Vagina (tissue), 2 donors: ENCODE results near the gene LSM4. TPM values are rescaled to one million over a fixed set of nuclear protein-coding genes. Genes with fewer than 3 reads are reported as not detected.

Experiments
- microRNA-seq: library from miRNA; unstranded; fragments of <30 nt; microRNA quantifications from one replicate; pipeline ENCODE4, GENCODE V29; 2017; ENCODE audit warnings: borderline number of aligned reads, borderline replicate concordance
- small RNA-seq: library from RNA; depleted of rRNA; stranded (forward); fragments of <200 nt; gene quantifications from one replicate; pipeline ENCODE3, GENCODE V24; 2016
- total RNA-seq: library from RNA; depleted of rRNA; stranded (reverse); fragments of >200 nt; gene quantifications from one replicate; pipeline ENCODE4 v1.2.3, GENCODE V29; 2016

The LSM4 gene
- total RNA-seq, 1 donor from 2014 or later: 54.3 TPM

Small RNA genes within 50 kb of the gene (microRNA-seq; reads per million reads assigned to microRNA genes)
- gene MIR3188: 1.4 reads per million

Small RNA genes within 50 kb of the gene (small RNA-seq; reads per million reads assigned to genes)
- gene MIR3188 (0.43 reads per million), gene RN7SL513P (not detected), gene RPL39P38 (not detected)

Other genes with a start within 250 kb of the LSM4 start
- gene IL12RB1, start 236.1 kb downstream of the LSM4 start, total RNA-seq: not detected
- 9.6 TPM for gene MAST3, start 225.3 kb downstream of the LSM4 start, total RNA-seq
- gene PIK3R2, start 169.9 kb downstream of the LSM4 start, total RNA-seq: 24.8 TPM
- gene IFI30, start 149.3 kb downstream of the LSM4 start, total RNA-seq: 43.7 TPM
- gene MPV17L2, start 129.9 kb downstream of the LSM4 start, total RNA-seq: 10.3 TPM
- gene RAB3A, start 119.0 kb downstream of the LSM4 start, total RNA-seq: 5.6 TPM
- gene PDE4C, start 96.6 kb downstream of the LSM4 start, total RNA-seq: 0.98 TPM
- 4.4 TPM for gene IQCN, start 48.6 kb downstream of the LSM4 start, total RNA-seq
- 531 TPM for gene JUND, start 41.5 kb downstream of the LSM4 start, total RNA-seq
- 27.5 TPM for gene PGPEP1, start 17.5 kb upstream of the LSM4 start, total RNA-seq
- 25.5 TPM for gene GDF15, start 63.1 kb upstream of the LSM4 start, total RNA-seq
- gene LRRC25, start 74.5 kb upstream of the LSM4 start, total RNA-seq: 3.9 TPM
- 72.7 TPM for gene SSBP4, start 96.3 kb upstream of the LSM4 start, total RNA-seq
- 57.5 TPM for gene ISYNA1, start 115.1 kb upstream of the LSM4 start, total RNA-seq
- 25.3 TPM for gene ELL, start 199.0 kb upstream of the LSM4 start, total RNA-seq
- 376 TPM for gene FKBP8, start 220.5 kb upstream of the LSM4 start, total RNA-seq
- gene KXD1, start 234.8 kb upstream of the LSM4 start, total RNA-seq: 131 TPM
- 747 TPM for gene UBA52, start 248.8 kb upstream of the LSM4 start, total RNA-seq